GM23248 (cell line): ENCODE results near the gene NHS. TPM values are rescaled to one million over a fixed set of nuclear protein-coding genes. Genes with fewer than 3 reads are reported as not detected.

Source experiments
- DNase-seq: peaks from one replicate; pipeline ENCODE4 v3.0.0-alpha.2; 2015
- H2AFZ ChIP-seq: fragments of 200-600 bp; sonication (generic); 2 replicates; pipeline ENCODE4 v1.6.1; 2016; ENCODE audit warnings: antibody characterized with exemption
- H3F3A ChIP-seq: fragments of 200-600 bp; sonication (generic); 2 replicates; pipeline ENCODE4 v1.6.1; 2016; ENCODE audit warnings: mild to moderate bottlenecking, antibody characterized with exemption, mixed run types; ENCODE audit not compliant: insufficient read depth
- H3K27ac ChIP-seq: fragments of 200-600 bp; sonication (generic); 2 replicates; pipeline ENCODE4 v1.5.1; 2016; ENCODE audit warnings: mild to moderate bottlenecking
- H3K27me3 ChIP-seq: fragments of 200-600 bp; sonication (generic); replicated peaks from 2 replicates; pipeline ENCODE4 v1.6.1; 2016; ENCODE audit warnings: mild to moderate bottlenecking; ENCODE audit not compliant: insufficient read depth
- H3K36me3 ChIP-seq: fragments of 200-600 bp; sonication (generic); 2 replicates; pipeline ENCODE4 v1.6.1; 2016; ENCODE audit warnings: low read depth, mild to moderate bottlenecking
- H3K4me1 ChIP-seq: fragments of 200-600 bp; sonication (generic); 2 replicates; pipeline ENCODE4 v1.6.1; 2016; ENCODE audit warnings: mild to moderate bottlenecking; ENCODE audit not compliant: insufficient read depth
- H3K4me2 ChIP-seq: fragments of 200-600 bp; sonication (generic); one replicate; pipeline ENCODE4 v1.6.1; 2016; ENCODE audit warnings: mild to moderate bottlenecking; ENCODE audit not compliant: unreplicated experiment
- H3K4me3 ChIP-seq: fragments of 200-600 bp; sonication (generic); 2 replicates; pipeline ENCODE4 v1.5.1; 2016; ENCODE audit warnings: mild to moderate bottlenecking
- H3K79me2 ChIP-seq: fragments of 200-600 bp; sonication (generic); 2 replicates; pipeline ENCODE4 v1.6.1; 2016; ENCODE audit warnings: mild to moderate bottlenecking; ENCODE audit not compliant: insufficient read depth
- H3K9ac ChIP-seq: fragments of 200-600 bp; sonication (generic); 2 replicates; pipeline ENCODE4 v1.6.1; 2016; ENCODE audit warnings: mild to moderate bottlenecking
- H3K9me2 ChIP-seq: fragments of 200-600 bp; sonication (generic); 2 replicates; pipeline ENCODE4 v1.6.1; 2016; ENCODE audit warnings: mixed run types, mild to moderate bottlenecking, moderate library complexity; ENCODE audit not compliant: insufficient read depth
- H3K9me3 ChIP-seq: fragments of 200-600 bp; sonication (generic); one replicate; pipeline ENCODE4 v1.6.1; 2017; ENCODE audit warnings: low read depth
- H4K20me1 ChIP-seq: fragments of 200-600 bp; sonication (generic); 2 replicates; pipeline ENCODE4 v1.6.0; 2016; ENCODE audit not compliant: insufficient read depth
- EZH2 ChIP-seq: fragments of 200-600 bp; sonication (generic); IDR thresholded peaks from 2 replicates; pipeline ENCODE4 v1.6.1; 2018; ENCODE audit warnings: antibody characterized with exemption, mild to moderate bottlenecking; ENCODE audit not compliant: insufficient read depth, poor library complexity, severe bottlenecking
- EZH2phosphoT487 ChIP-seq: fragments of 200-600 bp; sonication (generic); IDR thresholded peaks from 2 replicates; pipeline ENCODE4 v1.6.1; 2018; ENCODE audit warnings: antibody characterized with exemption, moderate library complexity, mild to moderate bottlenecking, low read depth; ENCODE audit not compliant: insufficient read depth
- WGBS, 2 experiments: methylation state at CpG; one replicate each; pipeline ENCODE4 v1.1.6; 2015 to 2017; ENCODE audit warnings: low lambda C conversion rate in 2 of 2, low coverage in 1 of 2; ENCODE audit errors: missing lambda C conversion rate in 2 of 2; 5-methylcytosine and 5-hydroxymethylcytosine counted together
- in situ Hi-C: fragments of 300-500 bp; cut with MboI; formaldehyde crosslinking; loops from 2 replicates; pipeline ENCODE4 v1.15.0; 2020
- polyA plus RNA-seq: library from polyadenylated mRNA; unstranded; fragments of >200 nt; fragmentation: Nextera tagmentation; extraction: Ambion mirVana; gene quantifications from 2 replicates; pipeline ENCODE4 v1.2.1, GENCODE V29; 2016
- total RNA-seq: library from RNA; depleted of rRNA; stranded (reverse); fragments of >200 nt; shearing (Covaris generic); gene quantifications from 2 replicates; pipeline ENCODE4 v1.2.3, GENCODE V29; 2014

Gene NHS
- total and polyA plus RNA-seq, 2 experiments from 2014 or later: 1.0 to 5.6 TPM

- H3F3A ChIP-seq: no peaks in the 10 kb centered on the region
- no peaks in the 10 kb centered on the region for H3K36me3 ChIP-seq
- WGBS, 2 experiments: 93 to 95% methylated on average over 5 of the region's 5 CpGs
- TF ChIP-seq EZH2phosphoT487 (no peak), EZH2 (no peak)
- H3K27ac ChIP-seq: no peak overlapping the region
- H3K79me2 ChIP-seq: no peaks in the 10 kb centered on the region
- H3K9me3 ChIP-seq: no peaks in the 10 kb centered on the region
- H2AFZ ChIP-seq: no peak overlapping the region
- no peak overlapping the region for H3K4me2 ChIP-seq
- H3K9ac ChIP-seq: no peak overlapping the region
- no peaks in the 10 kb centered on the region for H3K27me3 ChIP-seq
- no peak overlapping the region for H3K4me3 ChIP-seq
- H3K4me1 ChIP-seq: no peaks in the 10 kb centered on the region
- H4K20me1 ChIP-seq: no peaks in the 10 kb centered on the region
- no peaks in the 10 kb centered on the region for H3K9me2 ChIP-seq
- in situ Hi-C loops: no loop called here
- DNase-seq: no peak
These were observed 235.8 kb downstream of the NHS start for GRCh38 chrX:17610788-17611187.

DNA sequence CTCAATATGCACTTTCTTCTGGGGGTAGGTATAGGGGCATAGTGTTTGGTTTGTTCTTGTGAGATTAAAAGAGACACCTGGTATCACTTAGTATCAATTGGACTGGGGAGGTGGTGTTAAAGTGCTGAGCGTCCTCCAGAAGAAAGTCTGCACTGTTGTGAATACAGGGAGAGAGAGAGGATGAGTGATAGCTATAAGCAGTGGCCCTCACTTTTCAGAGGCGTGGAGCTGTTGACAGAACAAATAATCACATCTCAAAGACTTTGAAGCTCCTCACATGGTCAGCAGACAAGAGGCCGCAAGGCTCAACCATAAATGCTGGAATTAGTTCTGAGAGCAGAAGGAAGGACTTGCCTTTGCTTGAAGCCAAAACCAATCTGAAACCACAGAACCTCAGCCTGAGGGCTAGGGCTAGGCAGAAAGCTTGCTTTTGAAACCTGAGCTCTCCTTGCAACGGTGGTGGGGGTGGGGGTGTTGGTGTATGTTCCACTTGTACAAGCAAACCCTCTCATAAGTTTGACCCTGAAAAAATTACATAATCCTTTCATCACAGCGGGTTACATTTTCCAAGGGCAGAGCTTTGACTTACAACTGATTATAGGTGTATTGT is 239.1 kb downstream of the NHS start:
- no peak overlapping the region for H3K9ac ChIP-seq
- H3K4me3 ChIP-seq: no peak overlapping the region
- 89 to 94% methylated on average over 3 to 5 of the region's 5 CpGs for whole genome bisulfite sequencing, 2 experiments
- TF ChIP-seq EZH2 (no peak), EZH2phosphoT487 (no peak)
- DNase-seq: no peak
- H4K20me1 ChIP-seq: no peaks in the 10 kb centered on the region
- H3K4me1 ChIP-seq: no peaks in the 10 kb centered on the region
- H3K27ac ChIP-seq: no peak overlapping the region
- no peaks in the 10 kb centered on the region for H3K79me2 ChIP-seq
- in situ Hi-C loops: no loop called here
- no peak overlapping the region for H2AFZ ChIP-seq
- H3K9me3 ChIP-seq: no peaks in the 10 kb centered on the region
- no peaks in the 10 kb centered on the region for H3F3A ChIP-seq
- H3K36me3 ChIP-seq: no peaks in the 10 kb centered on the region
- H3K9me2 ChIP-seq: no peaks in the 10 kb centered on the region
- H3K4me2 ChIP-seq: no peak overlapping the region
- no peaks in the 10 kb centered on the region for H3K27me3 ChIP-seq

DNA sequence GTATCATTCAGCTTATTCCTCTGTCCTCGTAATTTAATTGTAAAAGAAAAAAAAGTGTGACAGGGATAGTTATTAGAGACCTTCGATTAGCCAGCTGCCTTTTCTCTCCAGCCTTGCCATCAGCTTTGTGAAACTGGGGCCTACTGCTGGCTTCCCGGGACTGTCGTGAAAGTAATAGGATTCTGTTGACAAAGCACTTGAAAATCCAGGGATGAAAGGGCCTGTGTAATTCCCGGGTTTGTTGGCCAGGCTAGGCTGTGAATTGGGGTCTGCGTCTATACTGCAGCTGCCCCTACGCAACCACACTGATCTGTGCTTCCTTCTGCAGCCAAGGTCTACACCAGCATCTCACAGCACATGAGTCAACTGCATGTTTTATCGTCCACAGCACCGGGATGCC is 241.9 kb downstream of the NHS start:
- WGBS, 2 experiments: 94% methylated on average over 5 to 9 of the region's 9 CpGs
- in situ Hi-C loops: no loop called here
- Histone ChIP-seq H3K4me2 (no peak overlapping the region), H3K9me2 (no peaks in the 10 kb centered on the region), H3K36me3 (no peaks in the 10 kb centered on the region), H3K9ac (no peak overlapping the region), H2AFZ (no peak overlapping the region), H3K9me3 (no peaks in the 10 kb centered on the region), H3K27me3 (no peaks in the 10 kb centered on the region), H4K20me1 (no peaks in the 10 kb centered on the region), H3K4me1 (no peaks in the 10 kb centered on the region), H3F3A (no peaks in the 10 kb centered on the region), H3K4me3 (no peak overlapping the region), H3K27ac (no peak overlapping the region), H3K79me2 (no peaks in the 10 kb centered on the region)
- DNase-seq: no peak
- TF ChIP-seq EZH2phosphoT487: no peak
- TF ChIP-seq EZH2: no peak

DNA sequence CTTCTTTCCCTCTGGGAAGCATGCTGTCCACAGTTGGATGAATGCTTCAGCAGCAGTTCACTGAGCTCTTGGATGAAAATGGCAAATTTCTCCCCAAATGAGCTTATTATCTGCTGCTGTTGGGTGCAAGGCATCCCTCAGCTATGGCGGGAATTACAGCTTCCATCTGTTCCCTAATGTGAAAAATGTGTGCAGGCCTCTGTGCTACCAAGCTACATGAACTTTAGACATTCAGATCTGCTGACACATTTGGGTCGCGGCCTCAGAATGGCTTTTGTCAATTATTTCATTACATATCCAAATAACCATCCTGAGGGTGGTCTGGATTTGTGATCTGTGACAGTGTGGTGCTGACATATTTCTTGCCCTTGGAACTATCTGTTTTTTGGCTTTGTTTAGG is 242.8 kb downstream of the NHS start:
- TF ChIP-seq EZH2phosphoT487: no peak
- Histone ChIP-seq H3K4me1 (no peaks in the 10 kb centered on the region), H4K20me1 (no peaks in the 10 kb centered on the region), H3K79me2 (no peaks in the 10 kb centered on the region), H3K9ac (no peak overlapping the region), H3K4me3 (no peak overlapping the region), H2AFZ (no peak overlapping the region), H3K27ac (no peak overlapping the region), H3K9me2 (no peaks in the 10 kb centered on the region), H3K9me3 (no peaks in the 10 kb centered on the region), H3K4me2 (no peak overlapping the region), H3K36me3 (no peaks in the 10 kb centered on the region), H3F3A (no peaks in the 10 kb centered on the region), H3K27me3 (no peaks in the 10 kb centered on the region)
- in situ Hi-C loops: no loop called here
- 18 to 29% methylated on average over 3 of the region's 3 CpGs for WGBS, 2 experiments
- DNase-seq: no peak
